ENCODE measurements around the gene RPS6KA5.

RPS6KA5 gene

GRCh38 chr14:91004987-91005386 is 55.5 kb downstream of the RPS6KA5 start:
- H3K9me3 ChIP-seq (ENCODE audit: low read length), result no peaks in the 10 kb centered on the region
- no peak overlapping the region for H3K4me3 ChIP-seq (ENCODE audit: low read depth, low read length, poor library complexity, severe bottlenecking)
- no peak overlapping the region for H2AFZ ChIP-seq (ENCODE audit: low read length)
- no peak overlapping the region for H3K27ac ChIP-seq (ENCODE audit: low read depth, low read length, poor library complexity, severe bottlenecking)
- no peaks in the 10 kb centered on the region for H3K27me3 ChIP-seq (ENCODE audit: insufficient read depth, low read length)
- no peak overlapping the region for H3K9ac ChIP-seq (ENCODE audit: low read length)
- H3K36me3 ChIP-seq (ENCODE audit: insufficient read depth, low read length), result no peaks in the 10 kb centered on the region
- no peaks in the 10 kb centered on the region for H3K9me2 ChIP-seq (ENCODE audit: low read depth, low read length)
- H3F3A ChIP-seq (ENCODE audit: insufficient read depth, low read length), result 0 out of 2 replicates have a peak, but pooled peaks cover 4% of the 10 kb centered on the region
- H3K79me2 ChIP-seq (ENCODE audit: insufficient read depth, low read length), result no peaks in the 10 kb centered on the region
- no peaks in the 10 kb centered on the region for H4K20me1 ChIP-seq (ENCODE audit: insufficient read depth, low read length)
- TF ChIP-seq EZH2 (IDR thresholded peaks at IDR 0.05; ENCODE audit: borderline replicate concordance, low read length), result no peak
- TF ChIP-seq, protein P1, sequence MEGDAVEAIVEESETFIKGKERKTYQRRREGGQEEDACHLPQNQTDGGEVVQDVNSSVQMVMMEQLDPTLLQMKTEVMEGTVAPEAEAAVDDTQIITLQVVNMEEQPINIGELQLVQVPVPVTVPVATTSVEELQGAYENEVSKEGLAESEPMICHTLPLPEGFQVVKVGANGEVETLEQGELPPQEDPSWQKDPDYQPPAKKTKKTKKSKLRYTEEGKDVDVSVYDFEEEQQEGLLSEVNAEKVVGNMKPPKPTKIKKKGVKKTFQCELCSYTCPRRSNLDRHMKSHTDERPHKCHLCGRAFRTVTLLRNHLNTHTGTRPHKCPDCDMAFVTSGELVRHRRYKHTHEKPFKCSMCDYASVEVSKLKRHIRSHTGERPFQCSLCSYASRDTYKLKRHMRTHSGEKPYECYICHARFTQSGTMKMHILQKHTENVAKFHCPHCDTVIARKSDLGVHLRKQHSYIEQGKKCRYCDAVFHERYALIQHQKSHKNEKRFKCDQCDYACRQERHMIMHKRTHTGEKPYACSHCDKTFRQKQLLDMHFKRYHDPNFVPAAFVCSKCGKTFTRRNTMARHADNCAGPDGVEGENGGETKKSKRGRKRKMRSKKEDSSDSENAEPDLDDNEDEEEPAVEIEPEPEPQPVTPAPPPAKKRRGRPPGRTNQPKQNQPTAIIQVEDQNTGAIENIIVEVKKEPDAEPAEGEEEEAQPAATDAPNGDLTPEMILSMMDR (IDR thresholded peaks at IDR 0.05; ENCODE audit: low read length), result no peak
- no peak overlapping the region for H3K4me2 ChIP-seq (ENCODE audit: low read length)
- H3K4me1 ChIP-seq (ENCODE audit: insufficient read depth, low read length, severe bottlenecking), result peaks cover 11% of the 10 kb centered on the region

DNA sequence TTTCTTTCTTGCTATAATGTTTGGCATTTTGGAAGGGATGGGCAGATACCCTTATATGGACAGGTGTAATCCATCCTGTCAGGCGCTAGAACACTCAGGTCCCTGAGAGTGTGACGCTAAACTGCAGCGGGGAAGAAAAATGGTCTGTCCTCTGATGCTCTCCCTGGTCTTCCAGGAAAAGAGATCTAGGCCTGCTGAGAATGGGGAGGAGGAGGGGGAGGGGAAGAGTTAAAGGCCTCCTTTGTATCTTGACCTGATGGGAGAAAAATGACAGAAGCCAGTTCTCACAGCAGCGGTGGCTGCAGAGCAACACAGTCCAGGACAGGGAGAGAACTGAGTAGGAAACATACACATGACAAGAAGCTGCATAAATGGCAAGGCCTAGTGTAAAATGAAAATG is 61.1 kb downstream of the RPS6KA5 start:
- H3K27ac ChIP-seq (ENCODE audit: low read depth, low read length, poor library complexity, severe bottlenecking), result no peak overlapping the region
- H3F3A ChIP-seq (ENCODE audit: insufficient read depth, low read length), result no peaks in the 10 kb centered on the region
- H3K36me3 ChIP-seq (ENCODE audit: insufficient read depth, low read length), result no peaks in the 10 kb centered on the region
- H3K9me3 ChIP-seq (ENCODE audit: low read length), result no peaks in the 10 kb centered on the region
- H3K4me3 ChIP-seq (ENCODE audit: low read depth, low read length, poor library complexity, severe bottlenecking), result no peak overlapping the region
- H3K9me2 ChIP-seq (ENCODE audit: low read depth, low read length), result no peaks in the 10 kb centered on the region
- no peaks in the 10 kb centered on the region for H3K4me1 ChIP-seq (ENCODE audit: insufficient read depth, low read length, severe bottlenecking)
- no peaks in the 10 kb centered on the region for H4K20me1 ChIP-seq (ENCODE audit: insufficient read depth, low read length)
- no peaks in the 10 kb centered on the region for H3K27me3 ChIP-seq (ENCODE audit: insufficient read depth, low read length)
- no peak overlapping the region for H3K4me2 ChIP-seq (ENCODE audit: low read length)
- H3K9ac ChIP-seq (ENCODE audit: low read length), result no peak overlapping the region
- H2AFZ ChIP-seq (ENCODE audit: low read length), result no peak overlapping the region
- no peak for TF ChIP-seq EZH2 (IDR thresholded peaks at IDR 0.05; ENCODE audit: borderline replicate concordance, low read length)
- TF ChIP-seq, protein P1 (IDR thresholded peaks at IDR 0.05; ENCODE audit: low read length), result no peak
- H3K79me2 ChIP-seq (ENCODE audit: insufficient read depth, low read length), result no peaks in the 10 kb centered on the region

- Histone ChIP-seq H4K20me1 (ENCODE audit: insufficient read depth, low read length) (no peaks in the 10 kb centered on the region), H3K27ac (ENCODE audit: low read depth, low read length, poor library complexity, severe bottlenecking) (no peak overlapping the region), H3K4me3 (ENCODE audit: low read depth, low read length, poor library complexity, severe bottlenecking) (no peak overlapping the region), H3K9me2 (ENCODE audit: low read depth, low read length) (no peaks in the 10 kb centered on the region), H3F3A (ENCODE audit: insufficient read depth, low read length) (no peaks in the 10 kb centered on the region), H3K27me3 (ENCODE audit: insufficient read depth, low read length) (no peaks in the 10 kb centered on the region), H3K9me3 (ENCODE audit: low read length) (no peaks in the 10 kb centered on the region), H3K4me2 (ENCODE audit: low read length) (no peak overlapping the region), H2AFZ (ENCODE audit: low read length) (no peak overlapping the region), H3K79me2 (ENCODE audit: insufficient read depth, low read length) (no peaks in the 10 kb centered on the region), H3K36me3 (ENCODE audit: insufficient read depth, low read length) (no peaks in the 10 kb centered on the region), H3K4me1 (ENCODE audit: insufficient read depth, low read length, severe bottlenecking) (no peaks in the 10 kb centered on the region), H3K9ac (ENCODE audit: low read length) (no peak overlapping the region)
- TF ChIP-seq EZH2 (IDR thresholded peaks at IDR 0.05; ENCODE audit: borderline replicate concordance, low read length), result no peak
- TF ChIP-seq, protein P1 (IDR thresholded peaks at IDR 0.05; ENCODE audit: low read length), result no peak
Measured at GRCh38 chr14:90996967-90997366, 63.5 kb downstream of the RPS6KA5 start.
